Measurements from ENCODE around the gene ATMIN. TPM values are rescaled to one million over a fixed set of nuclear protein-coding genes. Genes with fewer than 3 reads are reported as not detected.

ATMIN gene
- total and polyA plus RNA-seq, 10 of the 15 experiments (the other 5 are each of a cell fraction or from before 2014, with no cell fraction given) = 5.2 to 28.9 (median 18.3) TPM

GRCh38 chr16:80992676-80993293, 42.9 kb upstream of the ATMIN start:
- Histone ChIP-seq H3K4me2 (ENCODE audit: control insufficient read depth, insufficient read depth) (no peak overlapping the region), H3K27ac (ENCODE audit: control insufficient read depth, insufficient read depth) (no peak overlapping the region), H3K4me3 (no peak overlapping the region), H2AFZ (ENCODE audit: control insufficient read depth, low read depth, low read length) (no peak overlapping the region), H3K9ac (ENCODE audit: control insufficient read depth, insufficient read depth, low read length) (no peak overlapping the region), H3K79me2 (ENCODE audit: control insufficient read depth, insufficient read depth, low read length) (peaks cover 52% of the 10 kb centered on the region), H4K20me1 (ENCODE audit: control insufficient read depth, insufficient read depth) (peaks cover 3% of the 10 kb centered on the region; the same call in 1 of the 2 replicates), H3K4me1 (ENCODE audit: control insufficient read depth, insufficient read depth, low read length) (no peaks in the 10 kb centered on the region), H3K36me3 (ENCODE audit: control insufficient read depth in 2 of 2, insufficient read depth in 2 of 2, low read length in 1 of 2) (peaks cover 3 to 10% of the 10 kb centered on the region in 2 experiments), H3K9me3 (replicated peaks; ENCODE audit: control insufficient read depth, insufficient read depth, low read length) (no peaks in the 10 kb centered on the region), H3K27me3 (replicated peaks in 1 of 2; ENCODE audit: control insufficient read depth in 2 of 2, insufficient read depth in 2 of 2, low read length in 1 of 2) (no peaks in the 10 kb centered on the region)
- no peak for TF ChIP-seq PBX3 (IDR thresholded peaks at IDR 0.05; ENCODE audit: insufficient replicate concordance, low read depth, low read length)
- no peak for TF ChIP-seq FOXM1 (IDR thresholded peaks at IDR 0.05; ENCODE audit: low read depth, low read length)
- no peak for TF ChIP-seq MXI1 (IDR thresholded peaks at IDR 0.05; ENCODE audit: low read depth, low read length)
- TF ChIP-seq BCLAF1 (IDR thresholded peaks at IDR 0.05) = no peak
- TF ChIP-seq CBX5 (IDR thresholded peaks at IDR 0.05; ENCODE audit: low read depth) = no peak
- no peak for TF ChIP-seq ESRRA (IDR thresholded peaks at IDR 0.05; ENCODE audit: low read length)
- TF ChIP-seq ATF7 (IDR thresholded peaks at IDR 0.05; ENCODE audit: low read depth) = no peak
- no peak for TF ChIP-seq NR2F1 (conservative IDR thresholded peaks at IDR 0.05)
- SMC1A ChIA-PET (ENCODE audit: uncharacterized antibody, unreplicated experiment) = interaction anchor here (0.9 to 1.6 kb wide), 5 partner anchors 9 to 162 kb away, joined by 3 to 8 read pairs (median 4); partner anchors contain the start of genes CENPN and CMC2
- FAIRE-seq (no peak), DNase-seq (ENCODE audit: low read depth, low spot score) (no peak), ATAC-seq (no peak)
- WGBS (ENCODE audit: insufficient coverage, insufficient replicate concordance, low lambda C conversion rate, missing lambda C conversion rate) = 57% methylated on average over 3 of the region's 3 CpGs
- CTCF ChIA-PET = interaction anchor here (0.9 to 2.6 kb wide), 3 partner anchors 11 to 42 kb away, joined by 3 to 22 read pairs (median 6); no protein-coding TSS in a partner anchor
- in situ Hi-C loops (cut with MboI) (no loop called here), intact Hi-C loops (cut with micrococcal nuclease; ENCODE audit: unreplicated experiment) (no loop called here)
- RAD21 ChIA-PET (ENCODE audit: unreplicated experiment) = interaction anchor here (1.1 kb wide), 1 partner anchor 10 kb away, joined by 3 read pairs; no protein-coding TSS in a partner anchor
- POLR2A ChIA-PET = interaction anchor here (0.5 to 1.6 kb wide), 2 partner anchors 9 to 38 kb away, joined by 4 read pairs; no protein-coding TSS in a partner anchor
- BruUV-seq (replicated peaks) = no TSS peak
